ENCODE measurements around the gene FBXW8.

FBXW8 gene

GRCh38 chr12:116885491-116885890, 25.3 kb upstream of the FBXW8 start:
- no peak for DNase-seq (ENCODE audit: low spot score)

GRCh38 chr12:116887244-116887643, 23.5 kb upstream of the FBXW8 start:
- no peak for DNase-seq (ENCODE audit: low spot score)

- DNase-seq (ENCODE audit: low spot score), result no peak
Measured at GRCh38 chr12:116887897-116888296, 22.9 kb upstream of the FBXW8 start.

DNA sequence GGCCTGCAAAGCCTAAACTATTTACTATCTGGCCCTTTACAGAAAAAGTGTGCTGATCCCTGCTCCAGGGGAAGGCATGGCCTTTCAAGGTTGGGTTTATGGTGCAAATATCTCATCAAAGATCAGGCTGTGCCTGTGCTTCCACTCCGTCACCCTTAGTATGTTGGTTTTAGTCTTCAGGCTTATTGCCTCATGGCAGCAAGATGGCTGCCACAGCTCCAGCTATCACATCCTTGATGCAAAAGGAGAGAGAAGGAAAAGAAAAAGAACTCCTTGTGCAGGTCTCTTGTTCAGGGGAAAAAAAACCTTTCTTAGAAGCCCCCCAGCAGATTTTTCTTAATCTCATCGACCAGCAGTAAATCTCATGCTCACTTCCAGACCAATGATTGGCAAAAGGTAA, 20.4 kb upstream of the FBXW8 start:
- no peak for DNase-seq (ENCODE audit: low spot score)

- no peak for DNase-seq (ENCODE audit: low spot score)
Measured at GRCh38 chr12:116891019-116891418, 19.7 kb upstream of the FBXW8 start.

DNA sequence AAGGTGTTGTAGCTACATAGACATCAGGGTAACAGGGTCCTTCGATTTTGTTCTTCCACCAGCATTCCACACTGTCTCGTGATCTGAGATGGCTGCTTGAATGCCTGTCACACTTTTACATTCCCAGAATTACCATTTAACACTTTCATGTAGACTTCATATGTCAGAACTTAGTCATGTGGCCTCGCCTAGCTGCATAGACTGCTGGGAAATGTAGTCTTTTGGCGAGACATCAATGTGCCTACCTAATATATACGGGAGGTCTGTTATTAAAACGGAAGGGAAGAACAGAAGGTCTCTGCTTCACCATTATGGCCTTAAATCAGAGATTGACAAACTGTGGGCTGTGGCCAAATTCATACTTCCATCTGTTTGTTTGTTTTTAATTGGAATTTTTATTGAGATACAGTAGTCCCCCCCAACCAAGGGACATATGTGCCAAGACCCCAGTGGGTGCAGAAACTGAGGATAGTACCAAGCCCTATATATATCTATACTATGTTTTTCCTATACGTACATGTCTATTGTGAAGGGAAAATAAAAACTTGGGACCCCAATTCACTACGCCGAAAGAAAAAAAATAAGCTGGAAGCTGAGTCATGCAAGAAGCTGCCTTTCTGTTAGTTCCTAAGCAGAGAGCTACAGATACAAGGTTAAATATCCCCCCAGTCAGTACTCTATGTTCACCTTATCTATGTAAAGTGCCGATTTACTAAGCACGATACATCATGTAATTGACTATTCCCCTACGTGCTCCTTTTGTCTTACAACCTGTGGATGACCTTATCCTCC, 18.2 kb upstream of the FBXW8 start:
- DNase-seq (ENCODE audit: low spot score), result no peak

- no peak for DNase-seq (ENCODE audit: low spot score)
Measured at GRCh38 chr12:116894913-116895312, 15.8 kb upstream of the FBXW8 start.

GRCh38 chr12:116896411-116896924, 14.3 kb upstream of the FBXW8 start:
- DNase-seq (ENCODE audit: low spot score), result no peak

DNA sequence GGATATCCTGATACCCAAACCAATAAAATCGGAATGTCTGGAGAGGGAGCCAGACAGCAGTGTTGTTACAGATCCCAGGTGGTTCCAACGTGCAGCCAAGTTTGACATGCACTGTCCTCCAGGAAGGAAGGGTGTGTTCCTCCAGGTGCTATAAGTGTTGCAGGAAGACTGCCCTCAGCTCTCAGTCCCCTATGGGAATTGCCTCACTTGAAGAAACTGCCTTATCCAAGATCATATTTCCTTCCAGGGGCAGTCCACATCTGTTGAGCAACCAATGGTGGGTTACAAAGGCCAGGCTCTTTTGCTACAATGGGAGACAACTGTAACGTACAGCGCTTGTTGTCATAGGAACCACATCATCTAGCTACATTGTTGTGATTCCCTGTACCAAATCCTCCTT, 13.3 kb upstream of the FBXW8 start:
- DNase-seq (ENCODE audit: low spot score), result no peak

DNA sequence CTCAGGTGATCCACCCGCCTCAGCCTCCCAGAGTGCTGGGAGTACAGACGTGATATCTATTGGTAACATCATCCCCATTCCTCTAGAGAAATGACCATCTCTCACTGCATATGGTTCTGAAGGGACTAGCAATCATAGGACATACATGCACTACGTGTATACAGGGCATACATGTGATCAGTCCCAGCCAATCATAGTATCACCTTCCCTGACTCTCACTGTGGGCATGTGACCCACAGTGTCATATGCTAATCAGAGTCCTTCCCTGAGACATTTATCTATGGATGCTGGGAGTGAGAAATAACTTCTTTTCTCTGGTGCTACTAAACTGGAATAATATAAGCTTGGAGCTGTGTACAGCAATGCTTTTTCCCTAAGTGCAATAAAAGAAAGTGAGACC, 12.1 kb upstream of the FBXW8 start:
- DNase-seq (ENCODE audit: low spot score), result no peak

- no peak for DNase-seq (ENCODE audit: low spot score)
Measured at GRCh38 chr12:116901612-116902011, 9.1 kb upstream of the FBXW8 start.

GRCh38 chr12:116903818-116904217, 6.9 kb upstream of the FBXW8 start:
- DNase-seq (ENCODE audit: low spot score), result no peak

DNA sequence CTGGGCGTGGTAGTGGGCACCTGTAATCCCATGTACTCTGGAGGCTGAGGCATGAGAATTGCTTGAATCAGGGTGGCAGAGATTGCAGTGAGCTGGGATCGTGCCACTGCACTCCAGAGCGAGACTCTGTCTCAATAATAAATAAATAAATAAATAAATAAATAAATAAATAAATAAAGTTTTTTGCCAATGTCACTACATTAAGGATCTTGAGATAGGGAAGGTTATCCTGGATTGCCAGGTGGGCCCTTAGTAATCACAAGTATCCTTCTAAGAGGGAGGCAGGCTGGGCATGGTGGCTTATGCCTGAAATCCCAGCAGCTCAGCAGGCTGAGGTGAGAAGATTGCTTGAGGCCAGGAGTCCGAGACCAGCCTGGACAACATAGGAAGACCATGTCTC, 4.5 kb upstream of the FBXW8 start:
- DNase-seq (ENCODE audit: low spot score), result no peak

DNA sequence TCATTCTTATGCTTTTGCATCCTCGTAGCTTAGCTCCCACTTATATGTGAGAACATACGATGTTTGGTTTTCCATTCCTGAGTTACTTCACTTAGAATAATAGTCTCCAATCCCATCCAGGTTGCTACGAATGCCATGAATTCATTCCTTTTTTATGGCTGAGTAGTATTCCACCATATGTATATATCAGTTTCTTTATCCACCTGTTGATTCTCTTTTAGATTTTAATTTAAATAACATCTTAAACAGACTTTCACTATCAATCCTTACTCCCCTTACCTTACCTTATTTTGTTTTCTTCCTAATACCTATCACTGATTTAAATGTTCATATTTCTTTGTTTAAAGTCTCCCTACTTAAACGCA, 488 bp upstream of the FBXW8 start:
- DNase-seq (ENCODE audit: low spot score), result no peak

- no peak for DNase-seq (ENCODE audit: low spot score)
Measured at GRCh38 chr12:116915326-116915725, 4.6 kb downstream of the FBXW8 start.

DNA sequence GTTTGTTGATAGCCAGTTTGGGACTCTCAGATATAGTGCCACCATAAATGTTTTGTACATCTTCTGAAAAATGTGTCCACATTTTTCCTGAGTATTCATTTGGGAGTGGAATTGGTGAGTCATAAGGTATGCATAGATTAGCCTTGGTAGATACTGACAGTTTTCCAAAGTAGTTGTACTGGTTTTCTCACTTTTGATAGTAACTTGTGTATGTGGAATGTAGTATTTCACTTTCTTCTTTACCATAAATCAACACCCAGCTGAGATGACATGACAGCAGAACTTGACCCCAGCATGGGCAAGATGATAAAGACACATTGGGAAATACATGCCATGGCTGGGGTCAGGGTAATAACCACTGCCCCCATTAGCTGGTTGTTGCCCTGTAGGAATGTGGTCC, 5.4 kb downstream of the FBXW8 start:
- DNase-seq (ENCODE audit: low spot score), result no peak

- DNase-seq (ENCODE audit: low spot score), result no peak
Measured at GRCh38 chr12:116916714-116917114, 6.0 kb downstream of the FBXW8 start.

- DNase-seq (ENCODE audit: low spot score), result no peak
Measured at GRCh38 chr12:116918464-116918863, 7.7 kb downstream of the FBXW8 start.

DNA sequence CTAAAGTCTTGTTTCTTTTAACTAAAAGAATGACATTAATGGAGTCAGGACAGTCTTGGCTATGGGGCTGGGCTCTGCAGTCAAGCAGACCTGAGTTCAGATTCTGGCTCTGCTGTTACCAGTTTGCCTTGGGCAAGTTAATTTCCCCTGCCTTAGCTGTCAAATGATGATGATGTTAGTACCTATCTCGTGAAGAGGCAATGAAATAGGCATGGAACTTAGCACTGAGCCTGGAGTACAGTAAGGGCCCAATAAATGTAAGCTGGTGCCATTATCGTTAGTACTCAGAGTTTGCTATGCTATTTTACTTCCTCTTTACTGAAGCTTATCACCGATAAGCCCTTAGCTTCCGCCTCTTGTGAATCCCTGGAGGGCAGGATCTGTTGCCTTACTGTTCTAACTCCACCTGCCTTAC, 8.5 kb downstream of the FBXW8 start:
- no peak for DNase-seq (ENCODE audit: low spot score)

- DNase-seq (ENCODE audit: low spot score), result no peak
Measured at GRCh38 chr12:116919706-116920485, 9.1 kb downstream of the FBXW8 start.

GRCh38 chr12:116920939-116921338, 10.2 kb downstream of the FBXW8 start:
- DNase-seq (ENCODE audit: low spot score), result no peak

DNA sequence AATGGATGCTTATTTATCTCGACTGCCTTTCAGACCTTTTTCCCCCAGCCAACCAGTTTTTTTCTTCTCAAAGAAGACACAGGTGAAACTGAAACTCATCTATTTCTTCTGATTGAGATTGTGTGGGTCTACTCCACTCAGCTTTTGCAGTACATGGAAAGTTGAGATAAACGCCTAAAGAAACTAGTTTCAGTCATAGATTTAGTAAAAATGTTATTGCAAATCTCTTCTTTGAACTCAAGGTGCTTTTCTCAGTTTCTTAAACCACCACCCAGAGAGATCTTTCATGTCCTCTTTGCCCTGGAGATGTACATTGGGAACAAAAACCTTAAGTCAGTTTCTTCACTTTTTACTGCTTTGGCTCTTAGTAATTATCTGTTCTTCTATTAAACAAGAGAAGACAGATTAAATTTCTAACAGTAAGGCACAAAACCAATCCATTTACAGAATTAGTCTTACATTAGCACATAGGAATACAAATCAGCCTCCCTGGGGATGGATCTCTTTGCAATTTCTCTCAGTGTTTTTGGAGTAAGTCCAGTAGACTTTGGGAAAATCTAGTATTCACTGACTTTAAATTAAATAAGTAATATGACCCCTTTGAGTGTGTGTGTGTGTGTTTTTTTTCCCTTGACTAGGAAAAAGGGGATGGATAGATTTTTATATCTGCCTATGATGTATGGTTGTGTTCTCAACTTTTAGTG, 11.6 kb downstream of the FBXW8 start:
- DNase-seq (ENCODE audit: low spot score), result no peak
